ENCODE measurements around the gene ATP2B1.
A peak's percentile ranks its signal among the peaks of the same experiment; 100 is the strongest.

ATP2B1 gene

DNA sequence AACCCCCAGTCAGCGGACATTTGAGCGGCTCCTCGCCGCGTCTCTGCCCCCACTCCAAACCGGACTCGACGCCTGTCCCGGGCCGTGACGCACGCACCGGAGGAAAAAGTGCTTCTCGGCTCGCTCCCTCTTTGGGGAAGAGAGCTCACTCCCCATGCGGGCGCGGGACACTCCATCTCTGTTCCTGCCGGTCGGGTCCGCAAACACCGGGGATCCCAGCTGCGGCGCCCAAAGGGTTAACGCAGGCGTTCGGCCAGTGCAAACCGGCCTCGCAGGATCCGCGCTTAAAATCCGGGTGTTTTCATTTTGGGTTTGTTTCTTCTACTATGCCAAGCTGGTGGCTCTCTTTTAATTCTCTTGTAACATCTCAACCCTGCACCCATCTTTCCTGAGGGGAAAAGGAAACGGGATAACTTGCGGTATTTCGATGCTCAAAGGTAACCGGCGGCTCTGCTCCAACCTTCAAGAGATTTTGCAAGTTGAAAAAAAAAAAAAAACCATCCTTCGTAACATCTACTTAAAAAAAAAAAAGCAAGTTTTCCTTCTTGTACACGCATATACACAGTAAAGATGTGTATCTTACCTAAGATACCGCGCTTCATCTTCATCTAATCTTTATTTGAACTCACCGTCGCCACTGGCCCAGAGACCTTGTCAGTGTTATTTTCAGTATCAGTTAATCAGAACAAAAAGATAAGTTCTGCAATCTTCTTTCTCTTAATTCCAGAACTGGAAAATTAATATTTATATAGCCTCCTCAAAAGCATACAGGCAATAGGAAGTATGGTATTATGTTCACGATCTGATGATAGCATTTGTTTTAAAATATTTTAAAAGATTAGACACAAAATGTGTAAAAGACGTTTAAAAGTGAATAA lies 1.6 kb upstream of the ATP2B1 start:
- DNase-seq = peak; percentile 28
- Histone ChIP-seq H3K27me3 (replicated peaks) (no peaks in the 10 kb centered on the region), H3K36me3 (replicated peaks) (no peaks in the 10 kb centered on the region), H3K27ac (peak overlapping the region; percentile 88), H3K4me3 (ENCODE audit: low read depth, low read length) (peak overlapping the region; percentile 83)
- TF ChIP-seq, protein P1, sequence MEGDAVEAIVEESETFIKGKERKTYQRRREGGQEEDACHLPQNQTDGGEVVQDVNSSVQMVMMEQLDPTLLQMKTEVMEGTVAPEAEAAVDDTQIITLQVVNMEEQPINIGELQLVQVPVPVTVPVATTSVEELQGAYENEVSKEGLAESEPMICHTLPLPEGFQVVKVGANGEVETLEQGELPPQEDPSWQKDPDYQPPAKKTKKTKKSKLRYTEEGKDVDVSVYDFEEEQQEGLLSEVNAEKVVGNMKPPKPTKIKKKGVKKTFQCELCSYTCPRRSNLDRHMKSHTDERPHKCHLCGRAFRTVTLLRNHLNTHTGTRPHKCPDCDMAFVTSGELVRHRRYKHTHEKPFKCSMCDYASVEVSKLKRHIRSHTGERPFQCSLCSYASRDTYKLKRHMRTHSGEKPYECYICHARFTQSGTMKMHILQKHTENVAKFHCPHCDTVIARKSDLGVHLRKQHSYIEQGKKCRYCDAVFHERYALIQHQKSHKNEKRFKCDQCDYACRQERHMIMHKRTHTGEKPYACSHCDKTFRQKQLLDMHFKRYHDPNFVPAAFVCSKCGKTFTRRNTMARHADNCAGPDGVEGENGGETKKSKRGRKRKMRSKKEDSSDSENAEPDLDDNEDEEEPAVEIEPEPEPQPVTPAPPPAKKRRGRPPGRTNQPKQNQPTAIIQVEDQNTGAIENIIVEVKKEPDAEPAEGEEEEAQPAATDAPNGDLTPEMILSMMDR (IDR thresholded peaks at IDR 0.05; ENCODE audit: low read depth, low read length, missing control alignments) = no peak
- in situ Hi-C loops (cut with HindIII; ENCODE audit: low pct_ligation_motif_present, low sequenced_read_pairs) = no loop called here

DNA sequence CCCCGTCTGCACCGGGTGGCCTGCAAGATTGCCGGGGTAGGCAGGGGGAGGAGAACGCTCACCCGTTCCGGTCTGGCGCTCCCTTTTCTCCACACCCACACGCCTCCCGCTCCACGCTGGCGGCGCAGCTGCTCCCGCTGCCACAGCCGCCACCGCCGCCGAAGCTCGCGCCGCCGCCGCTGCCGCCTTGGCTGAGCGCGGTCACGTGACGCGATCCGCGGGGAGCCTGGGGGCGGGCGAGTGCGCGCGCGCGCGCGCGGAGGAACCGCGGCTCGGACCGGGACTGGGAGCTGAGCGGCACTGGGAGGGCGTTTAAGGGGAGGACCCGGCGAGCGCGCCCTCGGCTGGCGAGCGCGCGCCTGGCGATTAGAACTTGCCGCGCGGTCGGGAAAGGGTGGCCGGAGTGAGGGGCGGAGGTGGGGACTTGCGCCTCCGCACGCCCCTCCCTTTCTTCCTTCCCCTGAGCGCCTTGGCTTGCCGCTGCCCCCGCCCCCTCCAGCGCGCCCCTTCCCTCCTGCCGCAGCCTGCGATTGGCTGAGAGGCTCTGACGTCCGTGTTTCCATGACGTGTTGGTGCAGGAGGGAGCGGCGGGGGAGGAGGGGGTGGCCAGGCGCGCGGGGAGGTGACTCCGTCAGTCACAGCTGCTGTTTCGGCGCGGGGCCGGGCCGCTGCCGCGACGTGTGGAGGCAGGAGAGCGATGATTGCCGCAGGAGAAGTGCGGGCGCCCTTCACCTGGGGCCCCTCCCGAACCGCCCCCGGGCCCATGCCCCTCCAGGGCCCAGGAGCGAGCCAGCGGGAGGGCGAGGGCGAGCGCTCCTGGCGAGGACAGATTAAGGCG lies 738 bp upstream of the ATP2B1 start:
- H3K27me3 ChIP-seq (replicated peaks) = no peaks in the 10 kb centered on the region
- H3K27ac ChIP-seq = peak overlapping the region; percentile 88
- peak; percentile 98 for DNase-seq
- TF ChIP-seq, protein P1 (IDR thresholded peaks at IDR 0.05; ENCODE audit: low read depth, low read length, missing control alignments) = no peak
- H3K4me3 ChIP-seq (ENCODE audit: low read depth, low read length) = peak overlapping the region; percentile 83
- H3K36me3 ChIP-seq (replicated peaks) = no peaks in the 10 kb centered on the region
- in situ Hi-C loops (cut with HindIII; ENCODE audit: low pct_ligation_motif_present, low sequenced_read_pairs) = no loop called here

DNA sequence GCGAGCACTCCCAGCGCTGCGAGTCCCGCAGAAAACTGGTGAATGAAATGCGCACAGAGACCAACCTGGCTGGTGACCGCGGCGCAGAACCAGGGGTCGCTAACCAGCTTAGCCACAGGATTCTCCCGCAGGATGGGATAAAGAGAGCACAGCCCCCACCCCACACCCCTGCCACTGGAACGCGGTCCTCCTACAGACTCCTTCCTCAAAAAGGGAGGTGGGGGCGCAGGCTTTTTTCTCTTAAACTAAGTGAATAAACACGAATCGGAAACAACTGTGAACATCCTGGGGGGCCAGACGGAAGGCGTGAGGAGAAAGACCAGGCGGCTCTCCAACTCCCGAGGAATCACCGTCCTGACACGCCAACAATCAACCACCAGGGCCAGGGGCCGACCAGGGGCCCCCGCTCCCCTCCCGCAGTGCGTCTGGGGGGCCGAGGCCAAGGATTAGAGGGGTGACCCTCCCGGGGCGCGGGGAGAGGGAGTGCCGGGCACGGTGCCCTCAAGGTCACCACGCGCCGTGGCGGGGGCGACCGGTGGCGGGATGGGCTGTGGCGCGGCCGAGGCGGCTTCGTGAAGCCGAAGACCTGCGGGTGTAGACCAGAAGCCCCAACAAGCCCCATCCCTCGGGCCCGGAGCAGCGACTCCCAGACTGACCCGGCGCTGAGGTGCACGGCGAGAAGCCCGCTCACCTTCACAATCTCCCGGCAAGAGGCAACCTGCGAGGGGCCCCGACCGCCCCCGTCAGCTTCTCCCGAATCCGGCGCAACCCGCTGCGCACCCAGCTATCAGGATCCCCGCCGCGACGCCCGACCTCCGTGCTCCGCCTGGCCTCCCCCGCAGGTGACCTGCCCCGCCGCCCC lies 704 bp downstream of the ATP2B1 start:
- Histone ChIP-seq H3K36me3 (replicated peaks) (no peaks in the 10 kb centered on the region), H3K27me3 (replicated peaks) (no peaks in the 10 kb centered on the region), H3K4me3 (ENCODE audit: low read depth, low read length) (peak overlapping the region; percentile 83), H3K27ac (peak overlapping the region; percentile 88)
- TF ChIP-seq, protein P1 (IDR thresholded peaks at IDR 0.05; ENCODE audit: low read depth, low read length, missing control alignments) = no peak
- in situ Hi-C loops (cut with HindIII; ENCODE audit: low pct_ligation_motif_present, low sequenced_read_pairs) = no loop called here
- DNase-seq = peak; percentile 14

DNA sequence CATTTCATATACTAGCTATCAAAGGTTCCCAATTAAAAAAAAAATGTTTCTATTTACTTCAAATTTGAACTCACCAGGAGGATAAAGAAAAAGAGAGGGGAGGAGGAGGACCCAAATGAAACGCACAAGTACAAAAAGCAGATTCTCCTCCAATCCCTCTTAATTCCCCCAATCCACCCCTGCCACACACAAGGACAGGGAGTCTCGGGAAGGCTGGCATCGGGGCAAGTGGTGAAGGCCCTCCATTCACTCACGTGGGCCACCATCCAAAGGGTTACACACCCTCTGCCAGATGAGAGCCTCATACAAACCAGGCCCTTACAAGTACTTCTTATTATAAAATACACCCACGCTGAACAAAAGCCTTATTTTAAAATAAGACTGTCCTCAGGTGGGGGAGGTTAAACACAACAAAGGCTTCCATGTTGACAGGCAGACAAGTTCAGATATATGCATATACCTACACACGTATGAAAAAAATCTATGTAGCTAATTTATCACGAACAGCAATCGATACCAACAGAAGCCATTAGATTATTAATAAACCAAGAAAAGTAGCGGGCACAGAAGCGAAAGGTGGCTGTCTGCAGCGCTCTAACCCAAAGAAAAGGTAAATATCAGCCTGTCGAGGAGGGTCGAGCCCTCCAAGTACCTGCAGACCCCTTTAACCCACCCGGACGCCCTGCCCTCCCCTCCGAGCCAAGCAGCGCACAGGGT lies 1.5 kb downstream of the ATP2B1 start:
- DNase-seq = no peak
- Histone ChIP-seq H3K27me3 (replicated peaks) (no peaks in the 10 kb centered on the region), H3K27ac (no peak overlapping the region), H3K36me3 (replicated peaks) (no peaks in the 10 kb centered on the region), H3K4me3 (ENCODE audit: low read depth, low read length) (peak overlapping the region; percentile 83)
- TF ChIP-seq, protein P1 (IDR thresholded peaks at IDR 0.05; ENCODE audit: low read depth, low read length, missing control alignments) = no peak
- in situ Hi-C loops (cut with HindIII; ENCODE audit: low pct_ligation_motif_present, low sequenced_read_pairs) = no loop called here

DNA sequence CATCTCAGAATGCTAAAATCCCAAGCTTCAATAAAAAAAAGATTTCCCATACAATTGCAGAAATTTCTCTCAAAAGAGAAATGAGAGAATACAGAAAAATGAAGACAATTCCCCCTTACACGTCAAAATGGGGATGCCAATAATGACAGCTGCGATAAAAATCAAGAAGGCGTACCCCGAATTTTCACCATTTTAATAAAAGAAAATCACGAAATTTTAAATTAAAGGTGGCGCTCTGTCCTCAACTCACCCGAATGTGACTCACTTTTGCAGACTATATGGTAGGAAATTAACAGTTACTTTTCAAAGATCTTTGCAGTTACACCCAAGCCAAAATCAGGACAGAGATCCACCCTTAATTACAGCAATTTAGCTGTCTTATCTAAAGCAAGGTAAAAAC lies 2.1 kb downstream of the ATP2B1 start:
- H3K27me3 ChIP-seq (replicated peaks) = no peaks in the 10 kb centered on the region
- DNase-seq = no peak
- peak overlapping the region; percentile 83 for H3K4me3 ChIP-seq (ENCODE audit: low read depth, low read length)
- TF ChIP-seq, protein P1 (IDR thresholded peaks at IDR 0.05; ENCODE audit: low read depth, low read length, missing control alignments) = no peak
- H3K36me3 ChIP-seq (replicated peaks) = no peaks in the 10 kb centered on the region
- no peak overlapping the region for H3K27ac ChIP-seq
- in situ Hi-C loops (cut with HindIII; ENCODE audit: low pct_ligation_motif_present, low sequenced_read_pairs) = no loop called here

Measured in brain microvascular endothelial cell (primary cell).